TTC549 (cell line): ENCODE measurements around the gene DOLPP1.
"Not testable (repeated sequence)": the region's sequence is repeated elsewhere in the genome, so short reads cannot be mapped to it uniquely, and the experiment has no call there.

ENCODE experiments used
- FAIRE-seq: peaks from 2 replicates; lab custom pipeline; 2012; peaks lifted over from hg19 to GRCh38; lab: Jason Lieb, UNC

Gene DOLPP1

GRCh38 chr9:129111528-129112151, 30.7 kb downstream of the DOLPP1 start:
- no peak for FAIRE-seq

GRCh38 chr9:129112526-129112925, 31.6 kb downstream of the DOLPP1 start:
- FAIRE-seq, result not testable (repeated sequence)

- FAIRE-seq, result no peak
These were observed 32.9 kb downstream of the DOLPP1 start for GRCh38 chr9:129113645-129114304.

- FAIRE-seq, result no peak
These were observed 37.9 kb downstream of the DOLPP1 start for GRCh38 chr9:129118799-129119198.

- no peak for FAIRE-seq
These were observed 40.6 kb downstream of the DOLPP1 start for GRCh38 chr9:129121483-129121882.

- no peak for FAIRE-seq
These were observed 41.2 kb downstream of the DOLPP1 start for GRCh38 chr9:129122133-129122532.

- FAIRE-seq, result not testable (repeated sequence)
These were observed 42.1 kb downstream of the DOLPP1 start for GRCh38 chr9:129122976-129123375.

- no peak for FAIRE-seq
These were observed 43.7 kb downstream of the DOLPP1 start for GRCh38 chr9:129124506-129125069.

- FAIRE-seq, result no peak
These were observed 44.6 kb downstream of the DOLPP1 start for GRCh38 chr9:129125478-129125877.

- no peak for FAIRE-seq
These were observed 46.1 kb downstream of the DOLPP1 start for GRCh38 chr9:129126749-129127618.

GRCh38 chr9:129128689-129129088, 47.8 kb downstream of the DOLPP1 start:
- FAIRE-seq, result no peak

GRCh38 chr9:129130271-129130670, 49.4 kb downstream of the DOLPP1 start:
- FAIRE-seq, result not testable (repeated sequence)

GRCh38 chr9:129130791-129131190, 49.9 kb downstream of the DOLPP1 start:
- no peak for FAIRE-seq

GRCh38 chr9:129131300-129132145, 50.6 kb downstream of the DOLPP1 start:
- FAIRE-seq, result no peak

GRCh38 chr9:129133082-129133481, 52.2 kb downstream of the DOLPP1 start:
- no peak for FAIRE-seq

- FAIRE-seq, result no peak
These were observed 54.6 kb downstream of the DOLPP1 start for GRCh38 chr9:129135476-129135875.

- no peak for FAIRE-seq
These were observed 55.6 kb downstream of the DOLPP1 start for GRCh38 chr9:129136446-129137035.

- FAIRE-seq, result no peak
These were observed 56.6 kb downstream of the DOLPP1 start for GRCh38 chr9:129137292-129138143.

- FAIRE-seq, result no peak
These were observed 57.2 kb downstream of the DOLPP1 start for GRCh38 chr9:129138144-129138462.

- no peak for FAIRE-seq
These were observed 57.7 kb downstream of the DOLPP1 start for GRCh38 chr9:129138476-129139232.
